Heart left ventricle (tissue), 16 donors: Measurements from ENCODE around the gene ASTN2. TPM values are rescaled to one million over a fixed set of nuclear protein-coding genes. Genes with fewer than 3 reads are reported as not detected.

Experiments used
- ATAC-seq, 4 donors: fragments of 200-7000 bp; cut with Tn5 transposase; one replicate each; pipeline ENCODE4 v1.9.1; 2020 to 2022; ENCODE audit warnings: moderate library complexity in 4 of 4, mild to moderate bottlenecking in 3 of 4, moderate number of reproducible peaks in 1 of 4
- DNase-seq, 5 donors: peaks; one replicate each; pipeline ENCODE4 v3.0.0-alpha.2; 2020
- H3K27ac ChIP-seq, 12 donors: fragments of 200-600 bp; sonication (generic) in 4 of 12; one replicate each; pipeline versions ENCODE4 v1.5.0 to v1.8.0; 2016 to 2022; ENCODE audit warnings: mild to moderate bottlenecking in 2 of 12
- H3K27me3 ChIP-seq, 9 donors: fragments of 200-600 bp; sonication (generic) in 2 of 9; one replicate each; pipeline versions ENCODE4 v1.5.1 to v1.8.0; 2016 to 2022; ENCODE audit warnings: mild to moderate bottlenecking in 3 of 9
- H3K36me3 ChIP-seq, 9 donors: fragments of 200-600 bp; sonication (generic) in 2 of 9; one replicate each; pipeline versions ENCODE4 v1.5.0 to v1.8.0; 2018 to 2022; ENCODE audit warnings: mild to moderate bottlenecking in 2 of 9
- H3K4me1 ChIP-seq, 12 donors: fragments of 200-600 bp; sonication (generic) in 4 of 12; one replicate each; pipeline versions ENCODE4 v1.5.0 to v1.8.0; 2016 to 2022; ENCODE audit warnings: mild to moderate bottlenecking in 3 of 12
- H3K4me3 ChIP-seq, 12 donors: fragments of 200-600 bp; sonication (generic) in 4 of 12; one replicate each; pipeline versions ENCODE4 v1.5.0 to v1.8.0; 2017 to 2022; ENCODE audit warnings: mild to moderate bottlenecking in 9 of 12, moderate library complexity in 4 of 12
- H3K9me3 ChIP-seq, 12 donors: fragments of 200-600 bp; sonication (generic) in 4 of 12; one replicate each; pipeline versions ENCODE4 v1.5.0 to v1.8.0; 2016 to 2022; ENCODE audit warnings: mild to moderate bottlenecking in 1 of 12
- POLR2A ChIP-seq, 2 donors: fragments of 450-650 bp; IDR thresholded peaks; one replicate each; pipeline ENCODE4 v1.6.1; 2017; ENCODE audit warnings: antibody characterized with exemption in 2 of 2, mild to moderate bottlenecking in 2 of 2, moderate library complexity in 2 of 2
- WGBS, 4 donors: extraction: QIAGEN DNeasy Blood & Tissue Kit in 2 of 4; methylation state at CpG; one replicate each; pipeline versions ENCODE4 v1.1.5 to v1.1.7; 2013 to 2018; 5-methylcytosine and 5-hydroxymethylcytosine counted together
- intact Hi-C, 10 donors: fragments of 100-400 bp; cut with DNase I; formaldehyde crosslinking; loops; one replicate each; pipeline versions ENCODE4 v1.11.1 to v1.14.2; 2022
- polyA plus RNA-seq, 2 donors: library from polyadenylated mRNA; stranded (reverse); fragments of 200-250 nt; gene quantifications; one replicate each; pipeline ENCODE4 v1.2.3, GENCODE V29; 2013
- total RNA-seq, 9 donors: library from RNA; depleted of rRNA in 2 of 9; stranded (reverse); fragments of >200 nt in 2 of 9; fragmentation: NEBNext Ultra II Directional in 3 of 9; extraction: Animal tissue kit (Norgen Biotek cat#: 25700) in 3 of 9; gene quantifications; one replicate each; pipeline versions ENCODE4 v1.1.0 to v1.2.4, GENCODE V29; 2016 to 2023
- TF ChIP-seq, protein P1 (sequence below), 12 donors: fragments of 200-600 bp; sonication (generic) in 4 of 12; IDR thresholded peaks; one replicate each; pipeline versions ENCODE4 v1.5.0 to v1.8.0; 2018 to 2022; ENCODE audit warnings: antibody characterized with exemption in 12 of 12, mild to moderate bottlenecking in 5 of 12
- donor health status: ischemic (EF 13 %, LVEDD 7.1; RV severe dilation, severe dysfunction).
- donor health status: healthy with polysubstance abuse.
- donor health status: DM: no; HTN: yes; CAD: no.
- donor health status: DM: no; HTN: no; CAD: no.
- donor health status: ischemic (EF 25% LVEDD 6.9; RV normal size, moderate dysfunction).
- donor health status: ischemic (EF 25% LVEDD 5.7; RV mildly dilated, moderate dysfunction).
- donor health status: healthy.
- donor health status: DM: yes; HTN: yes; CAD: no.
- donor health status: ischemic (EF 35%, LVEDD 5.7; RV mildly dilated, moderate dysfunction).
- donor health status: nonischemic (EF 11% LVEDD 7.7; RV severe dilation, severe dysfunction).
- donor health status: DM: yes; HTN: yes; CAD: no.
- donor health status: PGD.
- donor health status: ischemic (EF 29% LVEDD 5.4; RV normal size, mild dysfunction).
- donor health status: nonischemic (EF 23%, LVEDD 6.1; RV moderate dilation, normal function).

The ASTN2 gene
- total and polyA plus RNA-seq, 11 donors: 2.5 to 6.0 (median 3.5) TPM

DNA sequence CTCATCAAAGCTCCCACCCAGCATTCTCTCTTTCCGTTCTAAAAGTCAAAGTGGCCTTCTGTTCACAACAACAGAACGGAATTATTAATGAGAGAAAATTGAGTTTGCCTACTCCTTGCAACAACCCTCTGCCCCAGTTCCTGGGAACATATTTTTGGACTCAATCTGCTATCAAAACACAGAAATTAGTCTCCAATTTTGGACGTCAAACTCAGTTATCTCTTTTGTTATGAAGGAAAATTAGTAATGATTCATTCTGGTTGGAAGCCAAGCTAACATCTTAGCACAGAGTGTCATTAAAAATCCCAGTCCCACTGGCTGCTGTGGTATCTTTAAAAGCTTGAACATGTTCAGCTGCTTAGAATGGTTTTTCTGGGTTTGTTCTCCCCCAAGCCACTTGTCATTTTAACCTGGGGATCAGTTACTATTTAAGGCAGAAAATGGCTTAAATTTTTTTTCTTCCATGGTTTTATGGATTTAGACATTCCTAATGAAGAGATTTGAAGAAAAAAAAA is 384.5 kb downstream of the ASTN2 start:
- peaks cover 0 to 8% (median 0%) of the 10 kb centered on the region in 12 donors for H3K4me1 ChIP-seq
- intact Hi-C loops: no loop called here

DNA sequence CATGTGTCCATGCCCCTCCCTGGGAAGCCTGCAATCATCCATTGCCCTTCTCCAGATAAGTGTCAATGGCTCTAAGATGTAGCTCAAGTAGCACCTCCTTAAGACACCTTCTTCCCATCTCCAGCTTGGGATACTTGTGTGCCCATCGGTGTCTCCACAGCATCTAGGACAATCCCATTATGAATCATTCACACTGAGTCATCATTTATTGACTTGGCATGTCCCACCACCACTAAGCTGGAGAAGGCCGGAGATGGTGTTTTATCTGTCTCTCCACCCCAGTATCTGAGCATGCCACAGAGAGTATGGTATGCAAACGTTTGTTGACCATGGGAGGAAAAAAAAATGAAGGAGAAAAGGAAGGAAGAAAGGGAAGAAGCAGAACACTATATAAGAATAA is 385.5 kb downstream of the ASTN2 start:
- WGBS, 4 donors: 48 to 57% (median 51%) methylated on average over 3 of the region's 3 CpGs
- TF ChIP-seq POLR2A (IDR thresholded peaks at IDR 0.05): no peak
- TF ChIP-seq, protein P1, sequence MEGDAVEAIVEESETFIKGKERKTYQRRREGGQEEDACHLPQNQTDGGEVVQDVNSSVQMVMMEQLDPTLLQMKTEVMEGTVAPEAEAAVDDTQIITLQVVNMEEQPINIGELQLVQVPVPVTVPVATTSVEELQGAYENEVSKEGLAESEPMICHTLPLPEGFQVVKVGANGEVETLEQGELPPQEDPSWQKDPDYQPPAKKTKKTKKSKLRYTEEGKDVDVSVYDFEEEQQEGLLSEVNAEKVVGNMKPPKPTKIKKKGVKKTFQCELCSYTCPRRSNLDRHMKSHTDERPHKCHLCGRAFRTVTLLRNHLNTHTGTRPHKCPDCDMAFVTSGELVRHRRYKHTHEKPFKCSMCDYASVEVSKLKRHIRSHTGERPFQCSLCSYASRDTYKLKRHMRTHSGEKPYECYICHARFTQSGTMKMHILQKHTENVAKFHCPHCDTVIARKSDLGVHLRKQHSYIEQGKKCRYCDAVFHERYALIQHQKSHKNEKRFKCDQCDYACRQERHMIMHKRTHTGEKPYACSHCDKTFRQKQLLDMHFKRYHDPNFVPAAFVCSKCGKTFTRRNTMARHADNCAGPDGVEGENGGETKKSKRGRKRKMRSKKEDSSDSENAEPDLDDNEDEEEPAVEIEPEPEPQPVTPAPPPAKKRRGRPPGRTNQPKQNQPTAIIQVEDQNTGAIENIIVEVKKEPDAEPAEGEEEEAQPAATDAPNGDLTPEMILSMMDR (IDR thresholded peaks at IDR 0.05): no peak
- Histone ChIP-seq H3K9me3 (no peaks in the 10 kb centered on the region), H3K27ac (no peak overlapping the region), H3K36me3 (no peaks in the 10 kb centered on the region), H3K27me3 (no peaks in the 10 kb centered on the region), H3K4me1 (peaks cover 0 to 8% (median 0%) of the 10 kb centered on the region in 12 donors), H3K4me3 (no peak overlapping the region)
- ATAC-seq (no peak), DNase-seq (no peak)
- intact Hi-C loops: no loop called here

More for the DNA sequence above, 384.5 kb downstream of the ASTN2 start:
- Histone ChIP-seq H3K4me3 (no peak overlapping the region), H3K27me3 (no peaks in the 10 kb centered on the region), H3K9me3 (no peaks in the 10 kb centered on the region), H3K27ac (no peak overlapping the region), H3K36me3 (no peaks in the 10 kb centered on the region)
- 47 to 63% (median 50%) methylated on average over 3 of the region's 3 CpGs for WGBS, 4 donors
- ATAC-seq: no peak
- no peak for TF ChIP-seq POLR2A (IDR thresholded peaks at IDR 0.05)
- TF ChIP-seq, protein P1 (IDR thresholded peaks at IDR 0.05): no peak
- DNase-seq: no peak

DNA sequence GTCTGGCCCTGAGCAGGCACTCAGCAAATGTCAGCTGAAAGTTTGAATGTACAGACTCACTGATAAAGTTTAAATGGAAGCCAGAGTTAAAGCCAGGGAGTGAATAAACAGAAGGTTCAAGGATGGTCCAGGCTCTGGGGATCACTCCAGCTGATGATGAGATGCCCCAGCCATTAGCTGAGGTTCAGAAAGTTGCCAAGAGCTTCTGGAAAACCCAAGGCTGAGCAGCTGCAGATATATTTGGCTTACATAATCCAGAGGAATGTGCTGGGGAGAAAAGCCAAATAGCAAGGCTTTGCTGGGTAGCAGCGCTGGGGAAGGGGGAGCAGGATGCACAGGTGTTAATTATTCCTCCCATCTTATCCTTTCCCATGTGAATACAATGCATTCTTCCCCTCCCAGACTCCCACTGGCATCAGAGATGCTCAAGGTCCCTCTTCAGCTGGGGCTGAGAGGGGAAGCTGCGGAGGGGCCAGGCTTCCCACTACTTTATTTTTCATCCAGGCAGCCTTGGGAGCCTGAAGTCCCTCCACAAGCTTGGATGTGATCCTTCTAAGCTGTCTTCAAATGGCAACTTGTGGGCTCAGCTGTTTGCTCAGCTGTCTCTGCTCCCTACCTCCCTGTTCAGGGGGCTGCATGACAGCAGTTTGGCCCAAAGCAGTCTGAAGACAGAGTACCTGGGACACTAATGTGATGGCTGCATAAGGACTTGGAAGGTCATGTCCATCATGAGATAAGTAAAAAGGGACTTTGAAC is 386.6 kb downstream of the ASTN2 start:
- Histone ChIP-seq H3K36me3 (no peaks in the 10 kb centered on the region), H3K27me3 (no peaks in the 10 kb centered on the region), H3K4me3 (no peak overlapping the region), H3K27ac (no peak overlapping the region), H3K4me1 (peaks cover 0 to 8% (median 0%) of the 10 kb centered on the region in 12 donors), H3K9me3 (no peaks in the 10 kb centered on the region)
- TF ChIP-seq, protein P1 (IDR thresholded peaks at IDR 0.05): no peak
- TF ChIP-seq POLR2A (IDR thresholded peaks at IDR 0.05): no peak
- peak in 1 of 5 donors; percentile 29 for DNase-seq
- peak in 3 of 4 donors; percentile 13 to 52 (median 50) for ATAC-seq
- 36 to 50% (median 42%) methylated on average over 2 of the region's 2 CpGs for WGBS, 4 donors
- intact Hi-C loops: no loop called here

DNA sequence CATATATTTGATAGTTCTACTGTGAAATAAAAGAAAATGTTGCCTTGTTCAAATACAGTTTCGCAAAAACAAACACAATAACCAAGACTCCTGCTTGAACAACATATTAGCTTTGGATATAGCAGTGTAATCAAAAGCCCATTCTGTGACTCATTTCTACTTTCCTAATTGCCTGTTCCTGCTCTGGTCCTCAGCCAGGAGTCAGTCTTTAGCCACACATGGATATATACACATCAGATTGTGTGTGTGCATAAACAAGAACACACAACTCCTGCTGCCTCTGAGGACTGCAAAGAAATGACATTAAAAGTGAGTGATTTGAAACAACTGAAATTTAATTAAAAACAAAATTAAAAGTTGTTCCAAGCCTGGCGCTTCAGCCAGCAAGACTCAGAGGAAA is 393.0 kb downstream of the ASTN2 start:
- Histone ChIP-seq H3K4me1 (no peaks in the 10 kb centered on the region), H3K36me3 (no peaks in the 10 kb centered on the region), H3K27me3 (peaks cover 0 to 6% (median 0%) of the 10 kb centered on the region in 9 donors), H3K9me3 (no peaks in the 10 kb centered on the region), H3K27ac (no peak overlapping the region), H3K4me3 (no peak overlapping the region)
- no peak for TF ChIP-seq POLR2A (IDR thresholded peaks at IDR 0.05)
- TF ChIP-seq, protein P1 (IDR thresholded peaks at IDR 0.05): no peak
- DNase-seq (no peak), ATAC-seq (no peak)
- intact Hi-C loops: no loop called here
- 79 to 92% (median 88%) methylated on average over 2 of the region's 2 CpGs for WGBS, 4 donors
